Uterus (tissue), 4 donors: ENCODE results near the gene CPT1C. TPM values are rescaled to one million over a fixed set of nuclear protein-coding genes. Genes with fewer than 3 reads are reported as not detected.

Source experiments
- DNase-seq, 2 donors: peaks; one replicate each; pipeline ENCODE4 v3.0.0-alpha.2; 2019 to 2020
- H3K27ac ChIP-seq, 2 donors: fragments of 200-600 bp; sonication (generic); 1 replicate in 1 of 2; 2 replicates in 1 of 2; pipeline ENCODE4 v1.5.1; 2016 to 2018
- H3K27me3 ChIP-seq, 2 donors: fragments of 200-600 bp; sonication (generic); one replicate each; pipeline ENCODE4 v1.5.1; 2018 to 2019; ENCODE audit warnings: control low read depth in 1 of 2
- H3K36me3 ChIP-seq, 2 donors: fragments of 200-600 bp; sonication (generic); one replicate each; pipeline ENCODE4 v1.5.1; 2019; ENCODE audit warnings: control low read depth in 1 of 2
- H3K4me1 ChIP-seq, 2 donors: fragments of 200-600 bp; sonication (generic); one replicate each; pipeline ENCODE4 v1.5.1; 2018 to 2019; ENCODE audit warnings: control low read depth in 1 of 2
- H3K4me3 ChIP-seq, 2 donors: fragments of 200-600 bp; sonication (generic); 1 replicate in 1 of 2; 2 replicates in 1 of 2; pipeline ENCODE4 v1.5.1; 2018 to 2019; ENCODE audit warnings: mild to moderate bottlenecking in 1 of 2
- H3K9me3 ChIP-seq, 2 donors: fragments of 200-600 bp; sonication (generic); one replicate each; pipeline ENCODE4 v1.5.1; 2019; ENCODE audit warnings: control low read depth in 1 of 2
- CTCF ChIP-seq, 4 experiments: fragments of 200-600 bp in 2 of 4; fragments of 450-650 bp in 2 of 4; sonication (generic) in 2 of 4; IDR thresholded peaks; one replicate each; pipeline ENCODE4 v1.5.1; 2016 to 2019; ENCODE audit warnings: antibody characterized with exemption in 4 of 4, mild to moderate bottlenecking in 2 of 4, moderate library complexity in 1 of 4
- POLR2A ChIP-seq, 2 donors: fragments of 450-650 bp; IDR thresholded peaks; one replicate each; pipeline ENCODE4 v1.6.1; 2016; ENCODE audit warnings: antibody characterized with exemption in 2 of 2, mild to moderate bottlenecking in 1 of 2, moderate library complexity in 1 of 2
- intact Hi-C: fragments of 100-400 bp; cut with DNase I; formaldehyde crosslinking; loops from one replicate; pipeline ENCODE4 v1.15.1; 2023; ENCODE audit warnings: low total_unique reads
- total RNA-seq, 4 donors: library from RNA; depleted of rRNA in 3 of 4; stranded (reverse); fragments of >200 nt in 3 of 4; gene quantifications; one replicate each; pipeline versions ENCODE4 v1.1.0 to v1.2.4, GENCODE V29; 2014 to 2023
- donor health status: DM: yes; HTN: yes; CAD: no.

Gene CPT1C
- total RNA-seq, 4 donors from 2014 or later, result 1.5 to 26.6 (median 12.2) TPM

- Histone ChIP-seq H3K27me3 (no peaks in the 10 kb centered on the region), H3K36me3 (no peaks in the 10 kb centered on the region), H3K27ac (peak overlapping the region; percentile 71 to 77), H3K9me3 (no peaks in the 10 kb centered on the region), H3K4me3 (peak overlapping the region; percentile 39 to 44), H3K4me1 (peaks cover 0 to 7% of the 10 kb centered on the region in 2 donors)
- no peak for TF ChIP-seq POLR2A (IDR thresholded peaks at IDR 0.05)
- TF ChIP-seq CTCF (IDR thresholded peaks at IDR 0.05), result peak in 1 of 4 experiments; percentile 4
- DNase-seq, result no peak
- intact Hi-C loops, result no loop called here
Observed at GRCh38 chr19:49690079-49690655, 749 bp upstream of the CPT1C start.

GRCh38 chr19:49691243-49692146 lies 579 bp downstream of the CPT1C start:
- DNase-seq, result peak; percentile 64 to 73
- peak overlapping the region; percentile 71 to 77 for H3K27ac ChIP-seq
- H3K9me3 ChIP-seq, result no peaks in the 10 kb centered on the region
- H3K27me3 ChIP-seq, result no peaks in the 10 kb centered on the region
- H3K4me1 ChIP-seq, result peaks cover 0 to 7% of the 10 kb centered on the region in 2 donors
- TF ChIP-seq POLR2A (IDR thresholded peaks at IDR 0.05), result no peak
- no peak for TF ChIP-seq CTCF (IDR thresholded peaks at IDR 0.05)
- H3K4me3 ChIP-seq, result peak overlapping the region; percentile 39 to 44
- H3K36me3 ChIP-seq, result no peaks in the 10 kb centered on the region
- intact Hi-C loops, result no loop called here

- no peak for DNase-seq
- no peaks in the 10 kb centered on the region for H3K9me3 ChIP-seq
- H3K4me1 ChIP-seq, result peaks cover 0 to 7% of the 10 kb centered on the region in 2 donors
- H3K4me3 ChIP-seq, result peak overlapping the region in 1 of 2 donors; percentile 44
- no peak for TF ChIP-seq CTCF (IDR thresholded peaks at IDR 0.05)
- no peak for TF ChIP-seq POLR2A (IDR thresholded peaks at IDR 0.05)
- intact Hi-C loops, result no loop called here
- no peaks in the 10 kb centered on the region for H3K36me3 ChIP-seq
- H3K27ac ChIP-seq, result peak overlapping the region; percentile 7 to 20
- H3K27me3 ChIP-seq, result no peaks in the 10 kb centered on the region
Observed at GRCh38 chr19:49692147-49692506, 1.2 kb downstream of the CPT1C start.

GRCh38 chr19:49696115-49696514 lies 5.2 kb downstream of the CPT1C start:
- no peaks in the 10 kb centered on the region for H3K27me3 ChIP-seq
- TF ChIP-seq POLR2A (IDR thresholded peaks at IDR 0.05) (no peak), CTCF (IDR thresholded peaks at IDR 0.05) (no peak)
- H3K9me3 ChIP-seq, result no peaks in the 10 kb centered on the region
- H3K4me1 ChIP-seq, result no peaks in the 10 kb centered on the region
- DNase-seq, result no peak
- no peaks in the 10 kb centered on the region for H3K36me3 ChIP-seq
- intact Hi-C loops, result no loop called here
- no peak overlapping the region for H3K27ac ChIP-seq
- H3K4me3 ChIP-seq, result no peak overlapping the region

GRCh38 chr19:49696865-49697264 lies 5.9 kb downstream of the CPT1C start:
- Histone ChIP-seq H3K27me3 (no peaks in the 10 kb centered on the region), H3K36me3 (no peaks in the 10 kb centered on the region), H3K4me3 (no peak overlapping the region), H3K27ac (no peak overlapping the region), H3K4me1 (no peaks in the 10 kb centered on the region), H3K9me3 (no peaks in the 10 kb centered on the region)
- DNase-seq, result no peak
- intact Hi-C loops, result no loop called here
- TF ChIP-seq CTCF (IDR thresholded peaks at IDR 0.05) (no peak), POLR2A (IDR thresholded peaks at IDR 0.05) (no peak)
